22Rv1 (cell line): ENCODE results near the gene GPC5.
A peak's percentile ranks its signal among the peaks of the same experiment; 100 is the strongest.

Experiments used
- H3K27ac ChIP-seq: fragments of 450-650 bp; 2 replicates; pipeline ENCODE4 v1.5.1; 2017
- ZFX ChIP-seq: fragments of 450-650 bp; IDR thresholded peaks from 2 replicates; pipeline ENCODE4 v1.6.1; 2017; ENCODE audit warnings: antibody characterized with exemption, borderline replicate concordance
- TF ChIP-seq, protein P1 (sequence below): fragments of 450-650 bp; IDR thresholded peaks from 2 replicates; pipeline ENCODE4 v1.5.1; 2017; ENCODE audit warnings: mild to moderate bottlenecking

GPC5 gene

DNA sequence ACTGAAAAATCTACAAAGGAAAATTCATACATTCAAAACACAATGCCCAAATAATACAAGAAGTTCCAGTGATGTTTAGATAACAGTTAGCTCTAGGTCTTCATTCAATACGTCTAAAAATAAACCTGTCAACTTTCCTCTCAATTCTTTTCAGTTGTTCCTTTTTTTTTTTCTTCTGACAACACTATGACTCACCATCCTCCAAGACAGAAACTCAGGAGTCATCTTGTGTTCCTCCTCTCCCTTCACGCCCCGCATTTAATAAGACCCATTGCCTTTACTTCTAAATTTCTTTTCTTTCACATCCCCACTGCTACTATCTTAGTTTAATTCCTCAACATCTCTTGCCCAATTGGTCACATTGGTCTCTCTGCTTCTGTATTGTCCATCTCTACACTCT, 759.9 kb downstream of the GPC5 start:
- TF ChIP-seq ZFX = no peak
- TF ChIP-seq, protein P1, sequence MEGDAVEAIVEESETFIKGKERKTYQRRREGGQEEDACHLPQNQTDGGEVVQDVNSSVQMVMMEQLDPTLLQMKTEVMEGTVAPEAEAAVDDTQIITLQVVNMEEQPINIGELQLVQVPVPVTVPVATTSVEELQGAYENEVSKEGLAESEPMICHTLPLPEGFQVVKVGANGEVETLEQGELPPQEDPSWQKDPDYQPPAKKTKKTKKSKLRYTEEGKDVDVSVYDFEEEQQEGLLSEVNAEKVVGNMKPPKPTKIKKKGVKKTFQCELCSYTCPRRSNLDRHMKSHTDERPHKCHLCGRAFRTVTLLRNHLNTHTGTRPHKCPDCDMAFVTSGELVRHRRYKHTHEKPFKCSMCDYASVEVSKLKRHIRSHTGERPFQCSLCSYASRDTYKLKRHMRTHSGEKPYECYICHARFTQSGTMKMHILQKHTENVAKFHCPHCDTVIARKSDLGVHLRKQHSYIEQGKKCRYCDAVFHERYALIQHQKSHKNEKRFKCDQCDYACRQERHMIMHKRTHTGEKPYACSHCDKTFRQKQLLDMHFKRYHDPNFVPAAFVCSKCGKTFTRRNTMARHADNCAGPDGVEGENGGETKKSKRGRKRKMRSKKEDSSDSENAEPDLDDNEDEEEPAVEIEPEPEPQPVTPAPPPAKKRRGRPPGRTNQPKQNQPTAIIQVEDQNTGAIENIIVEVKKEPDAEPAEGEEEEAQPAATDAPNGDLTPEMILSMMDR = no peak
- H3K27ac ChIP-seq = no peak overlapping the region

DNA sequence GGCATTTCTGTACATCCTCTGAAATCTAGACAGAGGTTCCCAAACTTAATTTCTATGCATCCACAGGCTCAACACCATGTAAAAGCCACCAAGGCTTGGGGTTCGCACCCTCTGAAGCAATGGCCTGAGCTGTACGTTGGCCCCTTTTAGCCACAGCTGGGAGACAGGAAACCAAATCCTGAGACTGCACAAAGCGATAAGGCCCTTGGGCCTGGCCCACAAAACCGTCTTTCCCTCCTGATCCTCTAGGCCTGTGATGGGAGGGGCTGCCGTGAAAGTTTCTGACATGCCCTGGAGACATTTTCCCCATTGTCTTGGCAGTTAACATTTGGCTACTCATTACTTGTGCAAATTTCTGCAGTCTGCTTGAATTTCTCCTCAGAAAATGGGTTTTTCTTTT, 766.4 kb downstream of the GPC5 start:
- H3K27ac ChIP-seq = no peak overlapping the region

DNA sequence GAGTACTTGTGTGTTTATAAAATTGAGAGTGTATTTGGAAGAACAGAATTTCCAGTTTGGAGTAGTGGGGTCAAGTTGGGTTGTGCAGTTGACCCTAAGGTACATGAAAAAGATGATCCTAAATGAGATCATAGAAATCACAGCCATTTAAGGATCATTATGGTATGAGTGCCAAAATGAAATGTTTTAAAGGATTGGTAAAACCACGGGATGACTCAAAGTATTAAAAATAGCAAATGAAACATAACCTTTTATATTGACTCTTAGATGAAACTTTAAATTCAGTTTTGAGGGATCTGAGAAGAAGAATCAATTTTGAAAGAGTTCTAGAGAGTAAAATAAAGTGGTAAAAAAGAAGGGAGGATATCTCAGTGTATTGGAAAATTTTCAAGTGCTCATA, 773.8 kb downstream of the GPC5 start:
- H3K27ac ChIP-seq = no peak overlapping the region
- no peak for TF ChIP-seq ZFX
- TF ChIP-seq, protein P1 = no peak

More for the DNA sequence above, 766.4 kb downstream of the GPC5 start:
- TF ChIP-seq, protein P1 = no peak
- no peak for TF ChIP-seq ZFX

DNA sequence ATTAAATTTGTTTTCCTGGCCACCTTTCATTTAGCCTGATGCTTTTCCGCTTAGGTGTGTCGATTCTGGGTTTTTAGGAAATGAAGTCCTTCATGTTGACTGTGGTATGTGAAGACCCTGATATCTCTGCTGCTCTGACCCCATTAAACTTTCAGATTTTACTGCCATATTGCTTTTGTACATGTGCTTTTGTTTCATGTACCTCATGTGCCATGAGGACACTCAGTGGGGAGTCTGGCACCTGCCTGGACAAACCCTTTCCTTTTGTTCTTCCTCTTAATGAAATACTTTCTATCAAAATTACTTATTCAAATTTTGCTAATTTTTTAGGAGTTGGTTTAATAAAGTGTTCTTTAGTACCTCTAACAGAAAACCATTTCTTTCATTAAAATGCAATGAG, 774.8 kb downstream of the GPC5 start:
- TF ChIP-seq, protein P1 = no peak
- no peak for TF ChIP-seq ZFX
- no peak overlapping the region for H3K27ac ChIP-seq

DNA sequence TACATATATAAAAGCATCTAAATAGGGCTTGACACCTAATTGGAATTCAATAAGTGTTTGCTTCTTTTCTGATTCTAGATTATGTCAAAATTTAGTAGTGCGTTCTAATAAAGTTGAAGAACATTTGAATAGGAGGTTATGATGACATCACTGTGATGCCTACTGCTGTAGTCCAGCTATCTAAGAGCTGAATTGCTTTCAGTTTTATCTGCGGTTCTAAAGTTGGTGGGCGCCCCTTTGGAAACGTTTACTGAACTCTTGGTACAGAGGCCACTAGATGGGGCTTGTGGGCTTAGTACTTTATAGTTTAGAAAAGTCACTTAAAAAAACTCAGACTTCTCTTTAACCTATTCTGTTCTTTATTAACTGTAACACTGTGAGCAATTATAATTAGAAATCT, 776.9 kb downstream of the GPC5 start:
- TF ChIP-seq ZFX = no peak
- TF ChIP-seq, protein P1 = peak; percentile 58
- no peak overlapping the region for H3K27ac ChIP-seq

DNA sequence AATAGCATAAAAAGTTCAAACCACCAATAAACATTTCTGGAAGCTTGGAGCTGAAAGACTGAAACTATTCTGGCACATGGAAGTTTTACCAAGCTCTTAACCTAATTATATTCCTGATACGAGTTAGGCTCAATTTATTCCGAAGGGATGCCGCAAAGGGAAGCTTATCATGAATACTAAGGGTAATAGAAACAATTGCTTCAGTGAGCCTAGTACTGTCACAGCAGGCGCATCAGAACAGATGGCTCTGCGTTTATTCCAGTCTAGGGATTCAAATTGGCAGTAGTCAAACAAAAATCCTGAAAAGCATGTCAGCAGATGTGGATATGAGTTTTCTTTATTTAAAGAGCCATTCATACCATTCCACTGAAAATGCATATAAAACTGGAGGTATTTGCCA, 779.5 kb downstream of the GPC5 start:
- no peak for TF ChIP-seq ZFX
- TF ChIP-seq, protein P1 = no peak
- H3K27ac ChIP-seq = no peak overlapping the region

DNA sequence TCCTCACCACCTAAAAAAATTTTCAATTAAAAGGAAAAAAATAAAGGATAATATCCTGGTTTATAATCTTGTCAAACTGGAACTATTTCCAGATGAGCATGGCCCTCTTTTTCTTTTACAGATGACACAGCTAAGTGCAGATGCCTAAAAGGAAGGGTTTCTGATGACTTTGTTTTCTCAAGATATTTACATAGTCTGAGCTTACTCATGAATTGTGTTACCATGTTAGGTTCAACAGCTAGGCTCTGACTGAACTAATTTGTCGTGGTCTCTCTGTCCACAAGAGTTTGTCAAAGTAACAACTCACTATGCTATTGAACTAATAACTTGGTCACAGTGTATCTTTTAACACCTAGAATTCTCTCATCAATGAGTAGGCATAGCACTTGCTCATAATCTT, 780.8 kb downstream of the GPC5 start:
- TF ChIP-seq ZFX = no peak
- TF ChIP-seq, protein P1 = no peak
- H3K27ac ChIP-seq = no peak overlapping the region
